Endodermal cell (in vitro differentiated cells): ENCODE measurements around the gene PSMF1. TPM values are rescaled to one million over a fixed set of nuclear protein-coding genes. Genes with fewer than 3 reads are reported as not detected.

ENCODE experiments used
- DNase-seq: peaks from one replicate; pipeline ENCODE4 v3.0.0-alpha.2; 2017
- H3K27ac ChIP-seq: 2 replicates; pipeline ENCODE4 v1.5.1; 2013; ENCODE audit warnings: mild to moderate bottlenecking, low read depth, low read length, moderate library complexity
- H3K27me3 ChIP-seq: 2 replicates; pipeline ENCODE4 v1.6.1; 2013; ENCODE audit warnings: mild to moderate bottlenecking, low read length, moderate library complexity; ENCODE audit not compliant: insufficient read depth, control insufficient read depth, poor library complexity, severe bottlenecking
- H3K36me3 ChIP-seq: 2 replicates; pipeline ENCODE4 v1.7.0; 2013; ENCODE audit warnings: mild to moderate bottlenecking, low read length, moderate library complexity; ENCODE audit not compliant: control insufficient read depth, insufficient read depth
- H3K4me1 ChIP-seq: one replicate; pipeline ENCODE4 v1.7.0; 2013; ENCODE audit warnings: low read length; ENCODE audit not compliant: control insufficient read depth, insufficient read depth
- H3K4me3 ChIP-seq: 2 replicates; pipeline ENCODE4 v1.5.1; 2013; ENCODE audit warnings: mild to moderate bottlenecking, low read length, moderate library complexity
- H3K9ac ChIP-seq: 2 replicates; pipeline ENCODE4 v1.6.1; 2013; ENCODE audit warnings: mild to moderate bottlenecking, low read length, moderate library complexity; ENCODE audit not compliant: poor library complexity, severe bottlenecking; ENCODE audit errors: extremely low read depth
- H3K9me3 ChIP-seq: 2 replicates; pipeline ENCODE4 v1.6.1; 2013; ENCODE audit warnings: mild to moderate bottlenecking, low read length, moderate library complexity; ENCODE audit not compliant: control insufficient read depth
- H3K27ac Mint-ChIP-seq: 2 replicates; pipeline ENCODE4 v1.8.0; 2020; ENCODE audit warnings: mixed read lengths
- H3K27me3 Mint-ChIP-seq: 2 replicates; pipeline ENCODE4 v1.8.0; 2021; ENCODE audit warnings: mild to moderate bottlenecking, mixed read lengths; ENCODE audit not compliant: insufficient read depth
- H3K36me3 Mint-ChIP-seq: 2 replicates; pipeline ENCODE4 v1.8.0; 2020; ENCODE audit warnings: low read depth, mixed read lengths
- H3K4me1 Mint-ChIP-seq: 2 replicates; pipeline ENCODE4 v1.8.0; 2020; ENCODE audit warnings: mixed read lengths
- H3K4me3 Mint-ChIP-seq: 2 replicates; pipeline ENCODE4 v1.8.0; 2020; ENCODE audit warnings: mild to moderate bottlenecking, moderate library complexity, mixed read lengths
- H3K9me3 Mint-ChIP-seq: 2 replicates; pipeline ENCODE4 v1.8.0; 2020; ENCODE audit warnings: mild to moderate bottlenecking, mixed read lengths
- CTCF ChIP-seq: fragments of 200-600 bp; sonication (generic); conservative IDR thresholded peaks from 2 replicates; pipeline ENCODE4 v1.5.0; 2021; ENCODE audit warnings: antibody characterized with exemption, mild to moderate bottlenecking
- WGBS, 2 experiments: methylation state at CpG; one replicate each; pipeline versions ENCODE4 v1.1.5 to v1.1.7; 2013; ENCODE audit warnings: missing lambda C conversion rate in 2 of 2, mixed read lengths in 1 of 2; ENCODE audit not compliant: insufficient coverage in 1 of 2, insufficient read length in 1 of 2; 5-methylcytosine and 5-hydroxymethylcytosine counted together
- long read RNA-seq, 4 experiments: library from polyadenylated mRNA in 2 of 4; library from RNA in 1 of 4; library from capped mRNA in 1 of 4; stranded (forward) in 3 of 4; unstranded in 1 of 4; transcript quantifications; one replicate each; pipeline ENCODE4 v2.0.0, GENCODE V29; 2020 to 2021; ENCODE audit warnings: inconsistent platforms in 1 of 4
- polyA plus RNA-seq, 2 experiments: library from polyadenylated mRNA; stranded (reverse); fragments of 50-300 nt; gene quantifications; one replicate each; pipeline ENCODE4 v1.2.3, GENCODE V29; 2013
- total RNA-seq, 2 donors: library from RNA; stranded (reverse); fragmentation: NEBNext Ultra II Directional in 1 of 2; extraction: Animal tissue kit (Norgen Biotek cat#: 25700) in 1 of 2; gene quantifications; 2 replicates in 1 of 2; 3 replicates in 1 of 2; pipeline ENCODE4 v1.2.1, GENCODE V29; 2021

The PSMF1 gene
- 10 to 100 TPM; 72.5 to 84.7 TPM for total RNA-seq
- 57.3 TPM for polyA plus RNA-seq (2013, experiment 1 of 2)
- 52.1 TPM for polyA plus RNA-seq (2013, experiment 2 of 2)
- long read RNA-seq, experiment 1, full-length matches to known transcripts, result 34 of 46 reads
- long read RNA-seq, experiment 1, partial matches to known transcripts, result 4 of 46 reads
- long read RNA-seq, experiment 1, other reads (novel, unspliced or antisense), result 8 of 46 reads
- long read RNA-seq, experiment 2, full-length matches to known transcripts, result 90 of 100 reads
- long read RNA-seq, experiment 2, partial matches to known transcripts, result 1 of 100 reads
- long read RNA-seq, experiment 2, other reads (novel, unspliced or antisense), result 9 of 100 reads
- long read RNA-seq, experiment 3, full-length matches to known transcripts, result 222 of 254 reads
- long read RNA-seq, experiment 3, partial matches to known transcripts, result 16 of 254 reads
- long read RNA-seq, experiment 3, other reads (novel, unspliced or antisense), result 16 of 254 reads
- long read RNA-seq, experiment 4, full-length matches to known transcripts, result 32 of 41 reads
- long read RNA-seq, experiment 4, partial matches to known transcripts, result 2 of 41 reads
- long read RNA-seq, experiment 4, other reads (novel, unspliced or antisense), result 7 of 41 reads

GRCh38 chr20:1118336-1119127 is at the start of gene PSMF1:
TSS of gene PSMF1 (plus strand) at chr20:1118602. CDS start at chr20:1118774, 172 bp downstream.
- H3K9me3 Mint-ChIP-seq, result no peaks in the 10 kb centered on the region
- H3K27me3 ChIP-seq, result no peaks in the 10 kb centered on the region

GRCh38 chr20:1072258-1072657 is 46.1 kb upstream of the PSMF1 start:
- H3K4me3 Mint-ChIP-seq, result no peak overlapping the region

More at GRCh38 chr20:1118336-1119127, at the start of gene PSMF1:
- 0% methylated on average over 21 to 62 of the region's 62 CpGs for WGBS, 2 experiments
- Mint-ChIP-seq H3K4me3 (peak within 1 kb of the TSS; percentile 97), H3K27ac (peak within 1 kb of the TSS; percentile 95), H3K36me3 (peaks cover 8% of the 10 kb centered on the region), H3K27me3 (peaks cover 21% of the 10 kb centered on the region), H3K4me1 (peaks cover 25% of the 10 kb centered on the region)
- Histone ChIP-seq H3K27ac (no peak within 1 kb of the TSS), H3K9ac (peak within 1 kb of the TSS; percentile 75), H3K4me1 (peaks cover 4% of the 10 kb centered on the region), H3K9me3 (no peaks in the 10 kb centered on the region), H3K4me3 (peak within 1 kb of the TSS; percentile 96), H3K36me3 (peaks cover under 1% of the 10 kb centered on the region)
- peak; percentile 97 for DNase-seq
- TF ChIP-seq CTCF, result peak; percentile 18

More at GRCh38 chr20:1072258-1072657, 46.1 kb upstream of the PSMF1 start:
- H3K4me3 ChIP-seq, result no peak overlapping the region
- H3K9me3 ChIP-seq, result peaks cover 37% of the 10 kb centered on the region
- WGBS, 2 experiments, result 75 to 88% methylated on average over 2 of the region's 2 CpGs
- no peaks in the 10 kb centered on the region for H3K27me3 ChIP-seq
- no peak overlapping the region for H3K27ac ChIP-seq
- H3K9ac ChIP-seq, result no peak overlapping the region
- peaks cover 4% of the 10 kb centered on the region for H3K4me1 Mint-ChIP-seq
- DNase-seq, result no peak
- no peaks in the 10 kb centered on the region for H3K4me1 ChIP-seq
- peaks cover 16% of the 10 kb centered on the region for H3K27me3 Mint-ChIP-seq
- no peak overlapping the region for H3K27ac Mint-ChIP-seq
- H3K36me3 Mint-ChIP-seq, result no peaks in the 10 kb centered on the region
- H3K36me3 ChIP-seq, result no peaks in the 10 kb centered on the region
- TF ChIP-seq CTCF, result no peak
- peaks cover 16% of the 10 kb centered on the region for H3K9me3 Mint-ChIP-seq
